HG02870 (cell line): Measurements from ENCODE around the gene PPP1R37.
A peak's percentile ranks its signal among the peaks of the same experiment; 100 is the strongest.

Source experiments
- ATAC-seq: cut with Tn5 transposase; IDR thresholded peaks from one replicate; pipeline ENCODE4 v1.9.1; 2021; ENCODE audit warnings: mild to moderate bottlenecking, moderate library complexity; ENCODE audit not compliant: unreplicated experiment

The PPP1R37 gene

DNA sequence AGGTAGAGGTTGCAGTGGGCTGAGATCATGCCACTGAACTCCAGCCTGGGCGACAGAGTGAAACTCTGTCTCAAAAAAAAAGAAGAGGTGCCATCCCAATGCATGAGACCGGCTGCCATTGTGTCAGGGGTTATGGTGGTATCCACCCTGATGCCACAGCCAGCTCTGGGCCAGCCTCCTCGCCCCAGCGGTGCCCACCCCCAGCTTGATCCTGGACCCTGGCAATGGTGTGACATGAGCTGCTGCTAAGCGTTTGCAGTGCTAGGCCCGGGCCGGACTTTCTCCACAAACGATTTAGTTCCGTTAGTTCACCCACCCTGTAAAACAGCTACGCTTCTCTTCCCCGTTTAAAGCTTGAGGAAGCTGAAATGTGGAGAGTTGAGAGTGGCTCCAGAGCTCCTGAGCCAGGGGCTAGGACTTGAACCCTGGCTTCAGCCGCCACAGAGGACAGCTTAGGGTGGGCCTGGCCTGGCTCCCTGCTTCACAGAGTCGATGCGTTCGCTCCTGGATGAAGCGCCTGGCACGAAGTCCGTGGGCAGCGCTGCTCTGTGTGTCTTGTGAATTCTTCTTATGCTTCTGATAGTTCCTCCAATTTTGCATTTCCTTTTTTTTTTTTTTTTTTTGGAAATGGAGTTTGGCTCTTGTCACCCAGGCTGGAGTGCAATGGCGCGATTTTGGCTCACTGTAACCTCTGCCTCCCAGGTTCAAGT lies 42.4 kb downstream of the PPP1R37 start:
- no peak for ATAC-seq

DNA sequence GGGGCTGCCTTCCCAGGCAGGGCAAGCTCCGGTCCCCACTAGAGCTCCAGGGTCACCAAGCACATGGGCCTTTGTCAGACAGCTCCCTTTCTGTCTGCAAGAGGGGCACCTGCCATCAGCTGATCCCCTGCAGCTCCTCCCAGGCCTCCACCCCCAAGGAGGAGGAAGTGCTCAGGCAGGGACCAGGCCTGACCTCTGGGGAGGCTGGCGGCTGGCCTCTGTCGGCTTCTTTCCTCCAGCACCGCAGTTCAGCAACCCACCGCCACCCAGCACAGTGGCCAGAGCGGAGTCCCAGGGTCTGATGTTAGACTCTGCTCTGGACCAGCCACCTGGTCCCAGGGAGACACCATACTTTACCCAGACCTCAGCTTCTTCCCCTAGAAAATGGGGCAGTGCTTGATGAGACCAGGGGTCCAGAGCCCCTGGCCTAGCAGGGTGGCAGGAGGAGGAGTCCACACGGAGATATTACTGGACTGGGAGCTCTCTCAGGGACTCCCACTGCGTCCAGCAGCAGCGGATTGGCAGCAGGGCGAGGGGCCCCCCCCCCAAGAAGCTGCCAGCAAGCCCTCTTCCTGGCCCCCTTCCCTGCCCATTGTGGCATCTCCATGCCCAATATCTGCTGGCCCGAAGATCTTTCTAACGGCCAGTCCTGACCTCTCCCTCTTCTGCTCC lies 43.7 kb downstream of the PPP1R37 start:
- ATAC-seq: no peak

GRCh38 chr19:45137179-45137761 lies 44.3 kb downstream of the PPP1R37 start:
- ATAC-seq: peak; percentile 77

- no peak for ATAC-seq
Measured at GRCh38 chr19:45138303-45138751, 45.3 kb downstream of the PPP1R37 start.

DNA sequence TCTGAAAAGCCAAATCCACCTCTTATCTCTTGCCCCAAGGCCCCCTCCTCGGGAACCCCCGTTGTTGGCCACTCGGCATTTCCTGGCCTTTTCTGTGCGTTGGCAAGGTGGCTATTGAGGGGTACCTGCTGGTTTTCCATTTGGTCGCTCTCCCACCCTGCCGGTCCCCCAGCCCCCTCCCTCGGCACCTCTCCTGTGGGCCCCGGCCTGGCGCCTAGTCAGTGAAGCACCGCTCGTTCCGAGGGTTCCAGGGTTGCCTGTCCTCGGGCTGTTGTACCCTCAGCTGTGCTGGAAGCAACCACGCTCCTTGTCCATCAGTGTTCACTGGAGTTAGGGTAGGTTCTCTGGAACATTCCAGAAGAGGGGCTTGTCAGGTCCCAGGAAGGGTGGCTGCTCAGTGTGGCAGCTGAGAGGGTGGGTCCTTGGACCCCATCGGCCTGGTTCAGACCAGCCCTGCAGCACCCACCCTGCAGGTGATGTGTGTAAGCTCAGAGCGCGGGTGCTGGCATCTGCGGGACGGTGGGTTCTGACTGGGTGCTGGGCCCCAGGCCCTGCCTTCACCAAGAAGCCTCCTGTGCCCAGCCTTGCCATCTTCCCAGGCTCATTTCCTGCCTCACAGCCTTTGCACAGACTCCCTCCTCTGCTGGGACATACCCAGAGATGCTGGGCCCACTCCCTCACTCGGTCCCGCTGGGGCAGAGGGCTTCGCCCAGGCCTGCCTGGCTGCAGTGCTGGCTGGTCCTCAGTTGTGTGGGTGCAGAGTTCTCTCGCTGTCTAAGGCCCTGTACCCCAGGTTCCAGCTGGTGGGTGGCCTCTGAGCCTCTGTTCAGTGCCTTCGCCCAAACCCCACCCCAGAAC lies 46.5 kb downstream of the PPP1R37 start:
- no peak for ATAC-seq

GRCh38 chr19:45140144-45140503 lies 47.1 kb downstream of the PPP1R37 start:
- no peak for ATAC-seq

DNA sequence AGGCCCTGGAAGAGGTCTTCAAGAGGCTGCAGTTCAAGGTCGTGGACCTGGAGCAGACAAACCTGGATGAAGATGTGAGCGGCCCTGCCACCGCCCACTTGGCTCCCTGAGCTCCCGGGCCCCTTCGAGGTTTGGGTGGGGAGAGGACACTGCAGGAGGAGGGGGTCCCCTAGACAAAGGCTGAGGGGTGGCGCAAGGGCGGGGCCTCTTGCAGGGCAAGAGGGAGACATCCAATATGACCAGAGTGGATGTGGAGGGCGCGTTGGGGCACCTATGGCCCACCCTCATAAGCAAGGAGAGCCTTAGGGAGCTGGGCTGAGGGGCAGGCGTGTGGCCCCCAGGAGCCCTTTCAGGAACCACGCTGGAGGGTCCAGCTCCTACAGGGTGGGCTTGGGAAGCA lies 47.6 kb downstream of the PPP1R37 start:
- ATAC-seq: no peak

DNA sequence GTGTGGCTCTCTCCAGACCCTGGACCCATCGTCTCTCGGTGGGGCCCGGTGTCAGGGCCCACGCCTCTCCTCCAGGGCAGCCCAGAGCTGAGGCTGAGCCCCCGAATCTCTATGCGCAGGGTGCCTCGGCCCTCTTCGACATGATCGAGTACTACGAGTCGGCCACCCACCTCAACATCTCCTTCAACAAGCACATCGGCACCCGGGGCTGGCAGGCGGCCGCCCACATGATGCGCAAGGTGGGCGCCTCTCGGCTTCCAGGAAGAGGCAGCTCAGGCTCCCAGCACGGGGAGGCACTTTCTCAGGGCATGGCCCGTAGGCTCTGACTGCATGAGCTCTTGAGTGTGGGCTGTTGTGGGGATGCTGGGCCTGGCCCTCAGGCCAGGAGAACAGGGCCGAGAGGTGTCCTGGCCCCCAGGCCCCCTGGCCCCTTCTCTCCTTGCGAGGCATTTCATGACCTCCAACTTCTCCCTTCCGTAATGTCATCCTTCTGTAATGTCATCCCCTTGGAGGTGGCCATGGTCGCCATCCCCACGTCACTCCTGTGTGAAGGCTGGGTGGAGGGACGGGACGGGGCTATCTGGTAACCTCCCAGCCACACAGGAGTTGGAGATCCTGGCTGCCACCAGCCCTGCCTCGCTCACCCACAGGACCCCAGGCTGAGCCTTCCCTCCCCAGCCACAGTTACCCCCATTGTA lies 48.4 kb downstream of the PPP1R37 start:
- ATAC-seq: no peak

DNA sequence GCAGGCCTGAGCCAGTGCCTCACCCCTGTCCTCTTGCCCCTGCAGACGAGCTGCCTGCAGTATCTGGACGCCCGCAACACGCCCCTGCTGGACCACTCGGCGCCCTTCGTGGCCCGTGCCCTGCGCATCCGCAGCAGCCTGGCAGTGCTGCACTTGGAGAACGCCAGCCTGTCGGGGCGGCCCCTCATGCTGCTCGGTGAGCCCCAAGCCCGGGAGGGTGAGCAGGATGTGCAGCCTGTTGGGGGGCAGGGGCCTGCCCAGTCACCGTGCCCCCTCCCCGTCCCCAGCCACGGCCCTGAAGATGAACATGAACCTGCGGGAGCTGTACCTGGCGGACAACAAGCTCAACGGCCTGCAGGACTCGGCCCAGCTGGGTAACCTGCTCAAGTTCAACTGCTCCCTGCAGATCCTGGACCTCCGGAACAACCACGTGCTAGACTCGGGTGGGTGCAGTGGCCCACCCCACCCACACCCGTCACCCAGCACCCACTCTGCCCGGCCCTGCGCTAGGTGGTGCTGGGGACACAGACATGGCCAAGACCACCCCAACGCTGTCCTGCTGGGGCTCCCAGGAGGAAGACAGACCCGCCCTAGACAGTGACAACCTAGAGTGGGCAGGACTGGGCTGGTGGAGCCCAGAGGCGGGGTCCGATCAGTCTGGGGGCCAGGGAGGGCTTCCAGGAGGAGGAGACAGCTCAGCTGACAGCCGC lies 49.2 kb downstream of the PPP1R37 start:
- no peak for ATAC-seq

- no peak for ATAC-seq
Measured at GRCh38 chr19:45142726-45143110, 49.7 kb downstream of the PPP1R37 start.

DNA sequence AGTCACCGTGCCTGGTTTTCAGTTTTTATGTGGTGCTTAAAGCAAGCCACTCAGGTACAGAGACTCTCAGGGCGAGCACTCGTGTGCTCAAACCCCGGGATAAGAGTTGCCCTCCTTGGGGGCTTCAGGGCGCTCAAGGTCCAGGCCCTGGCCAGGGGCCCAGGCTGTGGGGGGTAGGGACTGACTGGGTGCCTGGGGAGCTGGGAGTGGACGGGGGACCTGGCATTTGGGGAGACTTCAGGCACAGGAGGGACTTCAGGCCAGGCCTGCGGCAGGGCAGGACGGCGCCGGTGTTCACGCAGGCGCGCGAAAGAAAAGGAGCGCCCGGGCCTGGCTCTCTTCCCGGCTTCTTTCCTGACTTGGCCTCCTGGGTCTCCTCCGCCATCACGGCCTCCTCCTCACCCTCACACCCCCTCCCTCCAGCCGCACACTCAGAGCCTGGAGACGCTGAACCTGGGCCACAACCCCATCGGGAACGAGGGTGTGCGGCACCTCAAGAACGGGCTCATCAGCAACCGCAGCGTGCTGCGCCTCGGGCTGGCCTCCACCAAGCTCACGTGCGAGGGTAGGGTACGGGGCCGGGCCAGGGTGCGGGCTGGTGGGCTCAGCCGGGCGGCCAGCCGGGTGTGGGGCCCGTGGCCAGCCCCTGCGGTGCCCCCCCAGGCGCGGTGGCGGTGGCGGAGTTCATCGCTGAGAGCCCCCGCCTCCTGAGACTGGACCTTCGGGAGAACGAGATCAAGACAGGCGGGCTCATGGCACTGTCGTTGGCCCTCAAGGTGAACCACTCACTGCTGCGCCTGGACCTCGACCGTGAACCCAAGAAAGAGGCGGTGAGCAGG lies 51.7 kb downstream of the PPP1R37 start:
- ATAC-seq: no peak

DNA sequence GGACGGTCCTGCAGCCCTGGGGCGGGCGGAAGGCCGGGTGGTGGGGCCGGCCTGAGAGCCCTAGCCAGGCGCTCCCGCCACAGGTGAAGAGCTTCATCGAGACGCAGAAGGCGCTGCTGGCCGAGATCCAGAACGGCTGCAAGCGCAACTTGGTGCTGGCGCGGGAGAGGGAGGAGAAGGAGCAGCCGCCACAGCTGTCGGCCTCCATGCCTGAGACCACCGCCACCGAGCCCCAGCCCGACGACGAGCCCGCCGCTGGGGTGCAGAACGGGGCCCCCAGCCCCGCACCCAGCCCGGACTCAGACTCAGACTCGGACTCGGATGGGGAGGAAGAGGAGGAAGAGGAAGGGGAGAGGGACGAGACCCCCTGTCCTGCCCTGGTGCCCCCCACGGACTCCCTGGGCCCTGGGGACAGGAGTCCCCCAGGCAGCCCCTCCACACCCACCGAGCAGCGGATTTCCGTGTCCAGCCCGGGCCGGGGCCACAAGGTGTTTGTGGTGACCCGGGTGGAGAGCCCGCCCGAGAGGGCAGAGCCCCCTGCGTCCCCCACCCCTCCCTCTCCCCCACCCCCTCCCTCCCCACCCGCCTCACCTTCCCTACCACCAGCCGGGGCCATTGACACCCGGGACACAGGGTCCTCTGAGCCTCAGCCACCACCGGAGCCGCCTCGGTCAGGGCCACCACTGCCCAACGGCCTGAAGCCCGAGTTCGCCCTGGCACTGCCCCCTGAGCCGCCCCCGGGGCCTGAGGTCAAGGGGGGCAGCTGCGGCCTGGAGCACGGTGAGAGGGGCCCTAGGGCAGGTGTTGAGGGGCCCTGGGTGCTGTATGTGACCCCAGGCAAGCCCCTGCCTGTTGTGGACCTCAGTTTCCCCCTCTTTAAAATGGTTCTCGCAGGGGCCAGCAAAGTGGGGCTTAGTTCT lies 52.6 kb downstream of the PPP1R37 start:
- ATAC-seq: no peak

DNA sequence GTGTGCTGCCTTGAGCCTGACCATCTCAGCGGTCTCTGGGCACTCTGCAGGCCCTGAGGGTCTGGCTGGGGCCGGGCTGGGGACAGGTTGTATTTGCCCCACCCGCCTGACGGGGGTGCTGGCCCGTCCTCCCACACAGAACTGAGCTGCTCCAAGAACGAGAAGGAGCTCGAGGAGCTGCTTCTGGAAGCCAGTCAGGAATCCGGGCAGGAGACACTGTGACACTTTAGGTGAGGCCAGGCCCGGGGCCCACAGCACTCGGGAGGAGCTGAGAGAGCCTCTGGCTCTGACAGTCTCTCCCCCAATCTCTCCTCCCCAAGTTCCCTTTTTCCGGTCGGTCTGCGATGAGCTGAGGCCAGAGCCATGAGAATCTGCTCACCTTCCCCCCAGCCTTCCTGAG lies 53.3 kb downstream of the PPP1R37 start:
- ATAC-seq: no peak

- no peak for ATAC-seq
Measured at GRCh38 chr19:45146741-45147205, 53.8 kb downstream of the PPP1R37 start.

GRCh38 chr19:45147835-45148676 lies 55.1 kb downstream of the PPP1R37 start:
- no peak for ATAC-seq

DNA sequence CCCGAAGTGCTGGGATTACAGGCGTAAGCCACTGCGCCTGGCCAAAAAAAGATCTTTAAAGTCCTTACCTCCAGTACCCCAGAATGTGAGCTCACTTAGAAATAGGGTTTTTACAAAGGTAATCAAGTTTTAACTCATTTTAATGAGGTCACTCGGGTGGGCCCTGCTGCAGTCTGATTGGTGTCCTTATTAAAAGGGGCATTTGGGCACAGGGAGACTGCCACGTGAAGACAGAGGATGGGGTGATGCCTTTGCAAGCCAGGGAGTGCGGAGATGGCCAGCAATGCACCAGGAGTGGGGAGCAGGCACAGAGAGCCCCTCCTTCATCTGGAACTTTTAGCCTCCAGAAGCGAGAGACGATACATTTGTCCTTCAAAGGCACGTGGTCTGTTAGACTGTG lies 56.1 kb downstream of the PPP1R37 start:
- ATAC-seq: no peak

- ATAC-seq: no peak
Measured at GRCh38 chr19:45150180-45150579, 57.2 kb downstream of the PPP1R37 start.
